Gastroesophageal sphincter (tissue), 3 donors: ENCODE data around the gene ITCH.

Source experiments
- CTCF ChIP-seq, 4 experiments: fragments of 200-600 bp in 2 of 4; fragments of 450-650 bp in 2 of 4; sonication (generic) in 1 of 4; IDR thresholded peaks; one replicate each; pipeline ENCODE4 v1.5.1; 2017 to 2019; ENCODE audit warnings: antibody characterized with exemption in 4 of 4, mild to moderate bottlenecking in 2 of 4, moderate library complexity in 2 of 4
- EP300 ChIP-seq: sonication (generic); formaldehyde crosslinking; IDR thresholded peaks from one replicate; pipeline ENCODE4 v1.6.1; 2017; ENCODE audit warnings: antibody characterized with exemption, mild to moderate bottlenecking

- TF ChIP-seq CTCF (IDR thresholded peaks at IDR 0.05) = no peak
- TF ChIP-seq EP300 = no peak
These were observed 72.5 kb downstream of the ITCH start for GRCh38 chr20:34435589-34435988.
